COLO668 (cell line): Measurements from ENCODE around the gene FARSA.
"Not testable (repeated sequence)": the region's sequence is repeated elsewhere in the genome, so short reads cannot be mapped to it uniquely, and the experiment has no call there.

ENCODE experiments used
- DNase-seq: peaks from one replicate; lab custom pipeline; 2025; ENCODE audit not compliant: unreplicated experiment; lab: John Stamatoyannopoulos, UW

FARSA gene

GRCh38 chr19:12937927-12938778, 4.6 kb upstream of the FARSA start, which contains the start of gene CALR:
Gene CALR, plus strand, starts transcription at chr19:12938609. Its CDS starts 71 bp downstream, at chr19:12938680.
- DNase-seq: peak; percentile 98

- peak; percentile 55 for DNase-seq
These were observed 3.8 kb upstream of the FARSA start for GRCh38 chr19:12937093-12937926.

GRCh38 chr19:12936582-12936981, 3.1 kb upstream of the FARSA start:
- no peak for DNase-seq

GRCh38 chr19:12935071-12935470, 1.6 kb upstream of the FARSA start:
- no peak for DNase-seq

GRCh38 chr19:12932392-12933286, 872 bp downstream of the FARSA start:
- no peak for DNase-seq

- DNase-seq: no peak
These were observed 3.4 kb downstream of the FARSA start for GRCh38 chr19:12930002-12930645.

GRCh38 chr19:12924621-12925310, 8.7 kb downstream of the FARSA start:
- no peak for DNase-seq

- DNase-seq: no peak
These were observed 10.6 kb downstream of the FARSA start for GRCh38 chr19:12922959-12923358.

- DNase-seq: no peak
These were observed 12.5 kb downstream of the FARSA start for GRCh38 chr19:12921047-12921446.

GRCh38 chr19:12918253-12918652, 15.3 kb downstream of the FARSA start:
- no peak for DNase-seq

- not testable (repeated sequence) for DNase-seq
These were observed 17.7 kb downstream of the FARSA start for GRCh38 chr19:12915860-12916259.

GRCh38 chr19:12913851-12914690, 19.4 kb downstream of the FARSA start:
- peak; percentile 33 for DNase-seq

GRCh38 chr19:12913011-12913561, 20.4 kb downstream of the FARSA start:
- peak; percentile 90 for DNase-seq

- peak; percentile 60 for DNase-seq
These were observed 20.9 kb downstream of the FARSA start for GRCh38 chr19:12912571-12912970.

- DNase-seq: no peak
These were observed 26.3 kb downstream of the FARSA start for GRCh38 chr19:12907166-12907565.

- DNase-seq: no peak
These were observed 33.5 kb downstream of the FARSA start for GRCh38 chr19:12899891-12900518.

- DNase-seq: no peak
These were observed 37.1 kb downstream of the FARSA start for GRCh38 chr19:12896460-12896859.

GRCh38 chr19:12893582-12893981, 39.9 kb downstream of the FARSA start:
- no peak for DNase-seq
